CD14-positive monocyte (primary cell): Measurements from ENCODE around the gene MAP2. TPM values are rescaled to one million over a fixed set of nuclear protein-coding genes. Genes with fewer than 3 reads are reported as not detected.

ENCODE experiments used
- DNase-seq, 3 donors: peaks; one replicate each; pipeline ENCODE4 v3.0.0-alpha.2; 2011 to 2022
- H2AFZ ChIP-seq: 2 replicates; pipeline ENCODE4 v1.6.0; 2012; ENCODE audit warnings: mild to moderate bottlenecking, low read depth, low read length, inconsistent platforms; ENCODE audit not compliant: insufficient read depth, poor library complexity, severe bottlenecking
- H3K27ac ChIP-seq, 2 donors: 1 replicate in 1 of 2; 2 replicates in 1 of 2; pipeline ENCODE4 v1.5.1; 2012 to 2013; ENCODE audit warnings: low read length in 2 of 2, control low read depth in 1 of 2, inconsistent platforms in 1 of 2, low read depth in 1 of 2, mild to moderate bottlenecking in 1 of 2
- H3K27me3 ChIP-seq, 2 donors: one replicate each; pipeline versions ENCODE4 v1.6.0 to v1.6.1; 2011 to 2013; ENCODE audit warnings: low read length in 2 of 2; ENCODE audit not compliant: control insufficient read depth in 2 of 2, insufficient read depth in 2 of 2
- H3K36me3 ChIP-seq, 2 donors: replicated peaks in 1 of 2; 1 replicate in 1 of 2; 2 replicates in 1 of 2; pipeline versions ENCODE4 v1.5.1 to v1.6.1; 2012 to 2013; ENCODE audit warnings: low read length in 2 of 2, control low read depth in 1 of 2, inconsistent platforms in 1 of 2, mild to moderate bottlenecking in 1 of 2; ENCODE audit not compliant: insufficient read depth in 2 of 2, control insufficient read depth in 1 of 2
- H3K4me1 ChIP-seq, 2 donors: 1 replicate in 1 of 2; 2 replicates in 1 of 2; pipeline versions ENCODE4 v1.5.1 to v1.6.1; 2012 to 2013; ENCODE audit warnings: low read length in 2 of 2, control low read depth in 1 of 2, inconsistent platforms in 1 of 2, mild to moderate bottlenecking in 1 of 2, moderate library complexity in 1 of 2; ENCODE audit not compliant: insufficient read depth in 2 of 2, control insufficient read depth in 1 of 2
- H3K4me2 ChIP-seq: replicated peaks from 2 replicates; pipeline ENCODE3; 2012; ENCODE audit warnings: low read length, moderate library complexity, mild to moderate bottlenecking; ENCODE audit not compliant: poor library complexity, severe bottlenecking; ENCODE audit errors: extremely low read depth
- H3K4me3 ChIP-seq, 3 experiments: fragments of 200-600 bp in 1 of 3; sonication (generic) in 1 of 3; replicated peaks in 1 of 3; 1 replicate in 2 of 3; 2 replicates in 1 of 3; pipeline ENCODE4 v1.5.1; 2011 to 2013; ENCODE audit warnings: low read length in 3 of 3, mild to moderate bottlenecking in 3 of 3, control low read depth in 2 of 3, low read depth in 2 of 3, inconsistent platforms in 1 of 3, moderate library complexity in 1 of 3
- H3K79me2 ChIP-seq: 2 replicates; pipeline ENCODE4 v1.6.0; 2012; ENCODE audit warnings: mild to moderate bottlenecking, control low read depth, inconsistent platforms, low read length, moderate library complexity; ENCODE audit not compliant: insufficient read depth
- H3K9ac ChIP-seq: 2 replicates; pipeline ENCODE4 v1.6.0; 2017; ENCODE audit warnings: low read length, mild to moderate bottlenecking; ENCODE audit not compliant: insufficient read depth, poor library complexity, severe bottlenecking
- H3K9me3 ChIP-seq, 2 donors: replicated peaks in 1 of 2; 1 replicate in 1 of 2; 2 replicates in 1 of 2; pipeline versions ENCODE4 v1.5.1 to v1.6.1; 2012 to 2013; ENCODE audit warnings: low read length in 2 of 2, control low read depth in 1 of 2; ENCODE audit not compliant: control insufficient read depth in 1 of 2, insufficient read depth in 1 of 2
- H4K20me1 ChIP-seq: 2 replicates; pipeline ENCODE4 v1.6.0; 2012; ENCODE audit warnings: mild to moderate bottlenecking, low read length, control low read depth, moderate library complexity; ENCODE audit not compliant: insufficient read depth
- H3K27ac Mint-ChIP-seq, 7 donors: one replicate each; pipeline ENCODE4 v1.8.0; 2020; ENCODE audit warnings: mild to moderate bottlenecking in 7 of 7, mixed read lengths in 7 of 7, moderate library complexity in 6 of 7, inconsistent platforms in 2 of 7
- H3K27me3 Mint-ChIP-seq, 3 donors: one replicate each; pipeline ENCODE4 v1.8.0; 2021 to 2022; ENCODE audit warnings: low read depth in 3 of 3, mild to moderate bottlenecking in 3 of 3, mixed read lengths in 3 of 3, moderate library complexity in 3 of 3, inconsistent platforms in 1 of 3
- H3K36me3 Mint-ChIP-seq, 2 donors: one replicate each; pipeline ENCODE4 v1.8.0; 2020; ENCODE audit warnings: mixed read lengths in 2 of 2, inconsistent platforms in 1 of 2, mild to moderate bottlenecking in 1 of 2
- H3K4me1 Mint-ChIP-seq: one replicate; pipeline ENCODE4 v1.8.0; 2020; ENCODE audit warnings: mild to moderate bottlenecking, mixed read lengths
- H3K4me3 Mint-ChIP-seq, 2 donors: one replicate each; pipeline ENCODE4 v1.8.0; 2020; ENCODE audit warnings: mild to moderate bottlenecking in 2 of 2, mixed read lengths in 2 of 2, moderate library complexity in 1 of 2
- H3K9me3 Mint-ChIP-seq, 7 donors: one replicate each; pipeline ENCODE4 v1.8.0; 2020 to 2022; ENCODE audit warnings: mixed read lengths in 7 of 7, mild to moderate bottlenecking in 6 of 7, moderate library complexity in 6 of 7, inconsistent platforms in 2 of 7
- CTCF ChIP-seq: fragments of 200-600 bp; IDR thresholded peaks from one replicate; pipeline ENCODE4 v1.8.0; 2022; ENCODE audit warnings: antibody characterized with exemption, mild to moderate bottlenecking
- intact Hi-C, 2 donors: fragments of 100-400 bp; cut with micrococcal nuclease; formaldehyde crosslinking; loops; one replicate each; pipeline versions ENCODE4 v1.15.0 to v1.15.1; 2023
- polyA plus RNA-seq, 3 donors: library from polyadenylated mRNA; depleted of rRNA in 1 of 3; unstranded in 2 of 3; stranded (reverse) in 1 of 3; fragments of 300-500 nt in 2 of 3; fragments of >200 nt in 1 of 3; fragmentation: Illumina TruSeq in 2 of 3; gene quantifications; 1 replicate in 2 of 3; 2 replicates in 1 of 3; pipeline ENCODE4 v1.2.3, GENCODE V29; 2012 to 2021

MAP2 gene
- polyA plus RNA-seq, 3 donors, result not detected

- Histone ChIP-seq H3K27me3 (no peaks in the 10 kb centered on the region), H3K36me3 (no peaks in the 10 kb centered on the region), H3K9ac (no peak overlapping the region), H3K79me2 (no peaks in the 10 kb centered on the region), H4K20me1 (no peaks in the 10 kb centered on the region), H3K27ac (no peak overlapping the region), H3K4me1 (no peaks in the 10 kb centered on the region), H2AFZ (no peak overlapping the region), H3K4me3 (no peak overlapping the region), H3K4me2 (no peak overlapping the region), H3K9me3 (no peaks in the 10 kb centered on the region)
- Mint-ChIP-seq H3K4me3 (no peak overlapping the region), H3K4me1 (no peaks in the 10 kb centered on the region), H3K36me3 (no peaks in the 10 kb centered on the region), H3K27me3 (no peaks in the 10 kb centered on the region), H3K27ac (no peak overlapping the region), H3K9me3 (no peaks in the 10 kb centered on the region)
- intact Hi-C loops, result no loop called here
- no peak for TF ChIP-seq CTCF
- no peak for DNase-seq
Observed at GRCh38 chr2:209519271-209519670, 95.4 kb downstream of the MAP2 start.

- intact Hi-C loops, result no loop called here
- H3K4me1 ChIP-seq, result no peaks in the 10 kb centered on the region
- no peaks in the 10 kb centered on the region for H3K36me3 ChIP-seq
- Mint-ChIP-seq H3K4me1 (no peaks in the 10 kb centered on the region), H3K4me3 (no peak overlapping the region), H3K36me3 (no peaks in the 10 kb centered on the region), H3K27me3 (no peaks in the 10 kb centered on the region), H3K27ac (no peak overlapping the region), H3K9me3 (no peaks in the 10 kb centered on the region)
- no peak overlapping the region for H3K9ac ChIP-seq
- no peak overlapping the region for H3K4me2 ChIP-seq
- no peaks in the 10 kb centered on the region for H4K20me1 ChIP-seq
- H3K4me3 ChIP-seq, result no peak overlapping the region
- H3K79me2 ChIP-seq, result no peaks in the 10 kb centered on the region
- TF ChIP-seq CTCF, result no peak
- DNase-seq, result no peak
- no peaks in the 10 kb centered on the region for H3K9me3 ChIP-seq
- no peak overlapping the region for H3K27ac ChIP-seq
- H3K27me3 ChIP-seq, result no peaks in the 10 kb centered on the region
- no peak overlapping the region for H2AFZ ChIP-seq
Observed at GRCh38 chr2:209519906-209520305, 96.1 kb downstream of the MAP2 start.
